GM23248 (cell line): ENCODE results near the gene ELMO1.

Source experiments
- EZH2 ChIP-seq: fragments of 200-600 bp; sonication (generic); IDR thresholded peaks from 2 replicates; pipeline ENCODE4 v1.6.1; 2018; ENCODE audit warnings: antibody characterized with exemption, mild to moderate bottlenecking; ENCODE audit not compliant: insufficient read depth, poor library complexity, severe bottlenecking
- EZH2phosphoT487 ChIP-seq: fragments of 200-600 bp; sonication (generic); IDR thresholded peaks from 2 replicates; pipeline ENCODE4 v1.6.1; 2018; ENCODE audit warnings: antibody characterized with exemption, moderate library complexity, mild to moderate bottlenecking, low read depth; ENCODE audit not compliant: insufficient read depth

DNA sequence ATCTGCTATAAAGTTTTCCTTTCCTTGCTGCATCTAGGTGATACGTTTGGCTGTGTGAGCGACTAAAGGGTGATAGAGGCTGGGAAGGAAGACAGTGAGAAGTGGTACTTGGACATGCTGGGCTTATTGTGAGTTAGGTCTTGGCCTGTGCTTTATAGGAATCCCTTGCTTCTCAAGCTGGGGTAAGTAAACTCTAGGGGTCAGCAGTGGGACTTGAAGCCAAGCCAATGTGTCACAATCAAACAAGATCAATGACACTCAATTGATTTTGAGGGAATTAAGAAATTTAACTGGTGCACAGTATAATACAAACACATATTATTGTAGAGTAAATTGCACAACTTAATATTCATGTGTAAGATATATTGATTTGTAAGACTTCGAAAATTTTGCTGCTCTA, 568.6 kb downstream of the ELMO1 start:
- TF ChIP-seq EZH2phosphoT487 (no peak), EZH2 (no peak)
